Omental fat pad (tissue), 4 donors: ENCODE data around the gene PDK3. TPM values are rescaled to one million over a fixed set of nuclear protein-coding genes. Genes with fewer than 3 reads are reported as not detected.

ENCODE experiments used
- ATAC-seq: fragments of 150-250 bp; one replicate; pipeline ENCODE4 v1.9.1; 2016; ENCODE audit warnings: mild to moderate bottlenecking, moderate library complexity; ENCODE audit not compliant: low FRiP score
- DNase-seq: peaks from one replicate; pipeline ENCODE4 v3.0.0-alpha.2; 2019; ENCODE audit warnings: low spot score
- total RNA-seq, 4 donors: library from RNA; depleted of rRNA; stranded (reverse); fragments of >200 nt; gene quantifications; one replicate each; pipeline ENCODE4 v1.1.0, GENCODE V29; 2016
- TF ChIP-seq, protein P1 (sequence below), 3 donors: fragments of 450-650 bp; IDR thresholded peaks; one replicate each; pipeline ENCODE4 v1.5.1; 2016 to 2017; ENCODE audit warnings: antibody characterized with exemption in 3 of 3, mild to moderate bottlenecking in 3 of 3, moderate library complexity in 2 of 3

PDK3 gene
- total RNA-seq, 4 donors from 2014 or later: 12.4 to 44.6 (median 16.6) TPM

DNA sequence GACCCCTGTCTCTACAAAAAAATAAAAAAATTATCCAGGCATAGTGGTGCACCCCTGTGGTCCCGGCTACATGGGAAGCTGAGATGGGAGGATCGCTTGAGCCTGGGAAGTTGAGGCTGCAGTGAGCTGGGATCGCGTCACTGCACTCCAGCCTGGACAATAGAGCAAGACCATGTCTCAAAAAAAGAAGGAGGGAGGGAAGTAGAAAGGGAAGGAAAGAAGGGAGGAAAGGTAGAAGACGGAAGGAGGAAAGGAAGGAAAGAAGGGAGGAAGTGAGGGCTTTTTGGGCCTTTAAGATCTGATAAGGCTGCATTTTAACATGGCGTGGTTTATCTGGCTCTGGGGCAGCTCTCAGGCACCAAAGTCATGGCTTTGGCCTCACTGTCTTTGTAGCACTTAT lies 10.4 kb downstream of the PDK3 start:
- no peak for DNase-seq
- no peak for ATAC-seq
- TF ChIP-seq, protein P1, sequence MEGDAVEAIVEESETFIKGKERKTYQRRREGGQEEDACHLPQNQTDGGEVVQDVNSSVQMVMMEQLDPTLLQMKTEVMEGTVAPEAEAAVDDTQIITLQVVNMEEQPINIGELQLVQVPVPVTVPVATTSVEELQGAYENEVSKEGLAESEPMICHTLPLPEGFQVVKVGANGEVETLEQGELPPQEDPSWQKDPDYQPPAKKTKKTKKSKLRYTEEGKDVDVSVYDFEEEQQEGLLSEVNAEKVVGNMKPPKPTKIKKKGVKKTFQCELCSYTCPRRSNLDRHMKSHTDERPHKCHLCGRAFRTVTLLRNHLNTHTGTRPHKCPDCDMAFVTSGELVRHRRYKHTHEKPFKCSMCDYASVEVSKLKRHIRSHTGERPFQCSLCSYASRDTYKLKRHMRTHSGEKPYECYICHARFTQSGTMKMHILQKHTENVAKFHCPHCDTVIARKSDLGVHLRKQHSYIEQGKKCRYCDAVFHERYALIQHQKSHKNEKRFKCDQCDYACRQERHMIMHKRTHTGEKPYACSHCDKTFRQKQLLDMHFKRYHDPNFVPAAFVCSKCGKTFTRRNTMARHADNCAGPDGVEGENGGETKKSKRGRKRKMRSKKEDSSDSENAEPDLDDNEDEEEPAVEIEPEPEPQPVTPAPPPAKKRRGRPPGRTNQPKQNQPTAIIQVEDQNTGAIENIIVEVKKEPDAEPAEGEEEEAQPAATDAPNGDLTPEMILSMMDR (IDR thresholded peaks at IDR 0.05): no peak

DNA sequence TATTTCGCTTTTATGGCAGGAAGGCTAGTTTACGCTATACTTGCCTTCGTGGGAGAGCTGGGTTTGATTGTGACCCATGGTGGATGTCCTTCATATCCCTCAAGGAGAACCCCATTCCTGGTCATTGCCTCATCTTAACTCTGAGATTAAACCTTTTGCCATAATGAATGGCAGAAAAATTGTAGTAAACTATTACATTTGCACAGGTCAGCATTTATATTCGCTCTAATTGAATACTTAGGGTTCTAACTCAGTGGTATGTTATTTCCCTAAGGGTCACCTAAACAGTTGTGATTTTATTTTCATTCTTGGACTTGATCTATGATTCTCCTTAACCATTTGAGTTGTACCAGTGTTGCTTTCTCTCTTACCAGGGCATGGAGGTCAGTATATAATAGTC lies 13.4 kb downstream of the PDK3 start:
- DNase-seq (no peak), ATAC-seq (no peak)
- TF ChIP-seq, protein P1 (IDR thresholded peaks at IDR 0.05): no peak

DNA sequence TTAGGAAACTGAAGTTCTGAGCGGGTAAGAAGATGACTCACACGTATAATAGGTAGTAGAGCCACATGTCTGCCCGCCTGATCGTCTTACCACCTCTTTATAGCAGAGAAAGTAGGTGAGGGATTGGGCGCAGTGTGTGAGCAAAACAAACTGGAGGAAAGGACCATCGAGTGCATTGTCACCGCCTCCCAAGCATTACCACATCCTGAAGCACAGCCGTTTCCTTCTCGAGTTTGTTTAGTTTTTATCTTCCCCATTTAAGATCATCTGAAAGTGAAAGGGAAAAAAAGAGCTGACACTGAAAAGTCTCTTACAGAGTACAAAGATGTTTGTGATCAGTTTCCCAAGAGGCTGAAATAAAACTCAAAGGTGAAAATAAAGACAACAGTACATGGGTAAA lies 14.8 kb downstream of the PDK3 start:
- ATAC-seq (peak; percentile 48), DNase-seq (no peak)
- TF ChIP-seq, protein P1 (IDR thresholded peaks at IDR 0.05): no peak

DNA sequence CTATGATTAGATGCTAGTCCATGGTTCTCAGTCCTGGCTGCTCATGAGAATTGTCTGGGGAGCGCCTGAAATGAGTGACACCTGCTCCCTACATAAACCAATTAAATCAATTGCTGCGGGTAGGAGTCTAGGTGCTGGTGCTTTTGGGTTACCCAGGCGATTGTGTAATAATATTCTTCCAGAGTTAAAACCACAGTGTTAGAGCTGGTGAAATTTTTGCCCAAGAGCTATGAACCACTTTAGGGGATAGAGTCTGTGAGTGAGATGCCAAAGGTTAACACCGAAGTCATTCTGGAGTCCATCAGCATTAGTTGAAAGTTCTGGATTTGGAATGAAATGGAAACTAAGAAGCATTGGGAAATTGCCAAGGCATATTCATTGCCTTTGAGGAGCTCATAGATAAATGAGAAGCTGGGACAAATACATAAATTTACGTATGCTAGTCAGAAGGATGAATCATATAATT lies 15.3 kb downstream of the PDK3 start:
- TF ChIP-seq, protein P1 (IDR thresholded peaks at IDR 0.05): no peak
- DNase-seq (no peak), ATAC-seq (no peak)

DNA sequence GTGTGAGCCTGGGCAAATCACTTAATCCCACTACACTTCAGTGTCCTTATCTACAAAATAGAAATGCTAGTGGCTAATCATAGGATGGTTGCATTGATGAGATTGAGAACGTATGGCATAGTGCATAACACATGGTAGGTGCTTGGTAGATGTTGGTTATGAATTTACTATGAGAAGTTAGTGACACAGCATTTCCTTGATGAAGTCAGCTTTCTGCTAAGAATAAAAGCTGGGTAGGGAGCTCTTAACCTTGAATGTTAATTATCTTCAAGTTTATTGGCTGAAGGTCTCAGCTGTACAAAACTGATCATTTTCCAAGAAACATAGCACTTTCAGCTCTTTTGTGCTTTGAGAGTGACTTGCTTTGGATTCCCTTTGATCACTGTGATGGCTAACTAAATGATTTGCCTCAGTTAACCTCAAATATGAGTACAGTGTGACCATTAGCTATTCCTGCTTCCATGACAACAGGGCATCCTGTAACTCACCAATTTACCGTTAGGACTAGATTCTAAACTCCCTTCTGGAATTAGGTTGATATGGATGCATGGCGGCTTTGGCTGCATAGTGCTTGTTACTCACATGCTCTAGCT lies 17.8 kb downstream of the PDK3 start:
- no peak for DNase-seq
- no peak for ATAC-seq
- TF ChIP-seq, protein P1 (IDR thresholded peaks at IDR 0.05): no peak

DNA sequence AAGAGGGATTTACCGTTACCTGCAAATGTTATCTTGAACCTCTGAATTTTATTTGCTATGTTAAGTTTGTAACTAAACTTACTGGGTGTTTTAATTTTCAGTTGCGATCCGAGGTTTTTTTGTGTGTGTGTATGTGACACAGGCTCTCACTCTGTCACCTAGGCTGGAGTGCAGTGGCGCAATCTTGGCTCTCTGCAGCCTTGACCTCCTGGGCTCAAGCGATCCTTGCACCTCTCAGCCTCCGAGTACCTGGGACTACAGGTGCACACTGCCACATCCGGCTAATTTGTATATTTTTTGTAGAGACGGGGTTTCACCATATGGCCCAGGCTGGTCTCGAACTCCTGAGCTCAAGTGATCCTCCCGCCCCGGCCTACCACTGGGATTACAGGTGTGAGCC lies 18.5 kb downstream of the PDK3 start:
- DNase-seq (no peak), ATAC-seq (no peak)
- TF ChIP-seq, protein P1 (IDR thresholded peaks at IDR 0.05): no peak

DNA sequence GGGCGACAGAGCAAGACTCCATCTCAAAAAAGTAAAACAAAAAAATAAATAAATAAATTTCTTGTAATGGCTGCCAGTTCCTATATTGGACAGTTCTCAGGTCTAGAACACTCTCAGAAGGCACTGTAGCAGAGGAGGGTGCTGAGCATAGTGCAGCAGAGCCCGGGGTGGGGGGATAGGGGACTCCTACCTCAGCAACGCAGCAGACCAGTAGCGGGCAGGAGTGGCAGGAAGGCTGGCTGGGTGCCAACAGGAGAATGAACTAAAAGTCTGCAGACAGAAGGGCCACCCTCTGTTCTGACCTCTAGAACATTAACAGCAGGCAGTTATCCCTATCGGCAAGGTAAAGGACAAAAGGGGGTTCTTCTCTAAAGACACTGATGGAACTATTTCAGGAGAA lies 20.2 kb downstream of the PDK3 start:
- TF ChIP-seq, protein P1 (IDR thresholded peaks at IDR 0.05): no peak
- ATAC-seq (no peak), DNase-seq (no peak)
